ENCODE results near the gene GALT. TPM values are rescaled to one million over a fixed set of nuclear protein-coding genes. Genes with fewer than 3 reads are reported as not detected.
"Not testable (repeated sequence)": the region's sequence is repeated elsewhere in the genome, so short reads cannot be mapped to it uniquely, and the experiment has no call there.

GALT gene
- total RNA-seq, 2 experiments from 2014 or later, result 45.1 to 53.9 TPM

- Mint-ChIP-seq H3K36me3 (ENCODE audit: low read depth) (peaks cover 21% of the 10 kb centered on the region), H3K27ac (peak overlapping the region; percentile 87), H3K27me3 (no peaks in the 10 kb centered on the region), H3K4me1 (peaks cover 40% of the 10 kb centered on the region), H3K4me3 (peak overlapping the region; percentile 84), H3K9me3 (ENCODE audit: low read depth) (no peaks in the 10 kb centered on the region)
- ATAC-seq, result peak; percentile 2
- intact Hi-C loops (cut with DNase I, micrococcal nuclease), result loop anchor here (1.0 to 10.0 kb wide), 10 partner anchors 9 to 1178 kb away; partner anchors contain the start of genes DNAI1 (in 2 of the 2), FAM219A (in 2 of the 2), DCTN3 (in 1 of the 2) and GALT (in 1 of the 2)
- CTCF ChIA-PET, result interaction anchor here (0.8 to 8.3 kb wide), 12 partner anchors 10 to 233 kb away, joined by 3 to 131 read pairs (median 8); partner anchors contain the start of genes DCTN3, GALT, IL11RA and RPP25L
- POLR2A ChIA-PET, result interaction anchor here (0.5 to 3.4 kb wide), 5 partner anchors 10 to 28 kb away, joined by 3 to 16 read pairs (median 3); partner anchors contain the start of genes DCTN3 and GALT
- DNase-seq, result peak; percentile 41
Observed at GRCh38 chr9:34636791-34637355, 9.6 kb upstream of the GALT start.

GRCh38 chr9:34637356-34638137 is 8.9 kb upstream of the GALT start, which contains the start of gene SIGMAR1:
Gene SIGMAR1 (minus strand): TSS chr9:34637787. CDS start chr9:34637697, 90 bp downstream.
- POLR2A ChIA-PET, result interaction anchor here (0.5 to 3.4 kb wide), 10 partner anchors 9 to 179 kb away, joined by 3 to 16 read pairs (median 3); partner anchors contain the start of genes DCTN3, DNAI1, FAM219A and GALT
- peak; percentile 94 for ATAC-seq
- intact Hi-C loops (cut with DNase I, micrococcal nuclease), result loop anchor here (1.0 to 10.0 kb wide), 10 partner anchors 9 to 1177 kb away; partner anchors contain the start of genes DNAI1 (in 2 of the 2), FAM219A (in 2 of the 2), GALT (in 2 of the 2) and DCTN3 (in 1 of the 2)
- Mint-ChIP-seq H3K27me3 (no peaks in the 10 kb centered on the region), H3K4me1 (peaks cover 40% of the 10 kb centered on the region), H3K27ac (peak within 1 kb of the TSS; percentile 92), H3K36me3 (ENCODE audit: low read depth) (peaks cover 21% of the 10 kb centered on the region), H3K9me3 (ENCODE audit: low read depth) (no peaks in the 10 kb centered on the region), H3K4me3 (peak within 1 kb of the TSS; percentile 84)
- peak; percentile 96 for DNase-seq
- CTCF ChIA-PET, result interaction anchor here (0.6 to 8.3 kb wide), 18 partner anchors 10 to 375 kb away, joined by 3 to 131 read pairs (median 5); partner anchors contain the start of genes DCTN3, GALT, IL11RA and RPP25L

- Mint-ChIP-seq H3K4me1 (peaks cover 40% of the 10 kb centered on the region), H3K9me3 (ENCODE audit: low read depth) (no peaks in the 10 kb centered on the region), H3K27me3 (no peaks in the 10 kb centered on the region), H3K4me3 (peak overlapping the region; percentile 84), H3K36me3 (ENCODE audit: low read depth) (peaks cover 21% of the 10 kb centered on the region), H3K27ac (peak overlapping the region; percentile 92)
- DNase-seq, result peak; percentile 18
- intact Hi-C loops (cut with DNase I, micrococcal nuclease), result loop anchor here (1.0 to 10.0 kb wide), 4 partner anchors 8 to 1177 kb away; partner anchors contain the start of genes DNAI1 (in 1 of the 2), FAM219A (in 1 of the 2), GALT (in 1 of the 2) and HINT2 (in 1 of the 2)
- ChIA-PET POLR2A (interaction anchor here (0.6 to 3.4 kb wide), 5 partner anchors 8 to 592 kb away, joined by 3 to 16 read pairs (median 4); partner anchors contain the start of genes DCTN3, DNAI1, FAM219A and GALT), CTCF (interaction anchor here (0.6 to 8.3 kb wide), 15 partner anchors 9 to 375 kb away, joined by 3 to 131 read pairs (median 4); partner anchors contain the start of genes DCTN3, GALT, IL11RA and RPP25L)
- ATAC-seq, result no peak
Observed at GRCh38 chr9:34638138-34638445, 8.4 kb upstream of the GALT start.

- peaks cover 21% of the 10 kb centered on the region for H3K36me3 Mint-ChIP-seq (ENCODE audit: low read depth)
- POLR2A ChIA-PET, result interaction anchor here (3.4 kb wide), 1 partner anchor 7 kb away, joined by 16 read pairs; the partner anchor contains the start of gene GALT
- CTCF ChIA-PET, result interaction anchor here (1.5 to 8.3 kb wide), 3 partner anchors 8 to 60 kb away, joined by 6 to 131 read pairs (median 13); partner anchors contain the start of genes GALT and IL11RA
- DNase-seq; H3K27ac Mint-ChIP-seq; H3K9me3 Mint-ChIP-seq (ENCODE audit: low read depth); ATAC-seq; H3K4me3 Mint-ChIP-seq; H3K27me3 Mint-ChIP-seq: not testable (repeated sequence)
- H3K4me1 Mint-ChIP-seq, result peaks cover 36% of the 10 kb centered on the region
- intact Hi-C loops (cut with DNase I, micrococcal nuclease), result loop anchor here in 1 of 2 experiments (5.0 to 10.0 kb wide), 3 partner anchors 182 to 1175 kb away; partner anchors contain the start of genes DNAI1, FAM219A, HINT2 and SPAG8
Observed at GRCh38 chr9:34639322-34639721, 7.2 kb upstream of the GALT start.

GRCh38 chr9:34642679-34643078 is 3.8 kb upstream of the GALT start:
- CTCF ChIA-PET, result interaction anchor here (1.0 to 10.8 kb wide), 4 partner anchors 8 to 60 kb away, joined by 3 to 131 read pairs (median 4); partner anchors contain the start of gene SIGMAR1
- no peaks in the 10 kb centered on the region for H3K9me3 Mint-ChIP-seq (ENCODE audit: low read depth)
- no peak for DNase-seq
- H3K36me3 Mint-ChIP-seq (ENCODE audit: low read depth), result peaks cover 5% of the 10 kb centered on the region
- intact Hi-C loops (cut with DNase I, micrococcal nuclease), result no loop called here
- H3K4me1 Mint-ChIP-seq, result peaks cover 29% of the 10 kb centered on the region
- no peaks in the 10 kb centered on the region for H3K27me3 Mint-ChIP-seq
- POLR2A ChIA-PET, result no interaction called here
- H3K4me3 Mint-ChIP-seq, result no peak overlapping the region
- ATAC-seq, result no peak
- H3K27ac Mint-ChIP-seq, result no peak overlapping the region

- intact Hi-C loops (cut with DNase I, micrococcal nuclease), result loop anchor here (5.0 kb wide), 2 partner anchors 33 to 342 kb away; partner anchors contain the start of genes DNAJB5 (in 1 of the 2) and RPP25L (in 1 of the 2)
- ATAC-seq, result no peak
- H3K9me3 Mint-ChIP-seq (ENCODE audit: low read depth), result no peaks in the 10 kb centered on the region
- ChIA-PET CTCF (interaction anchor here (0.7 to 10.8 kb wide), 10 partner anchors 10 to 831 kb away, joined by 3 to 131 read pairs (median 4); partner anchors contain the start of gene SIGMAR1), POLR2A (no interaction called here)
- DNase-seq, result no peak
- H3K4me1 Mint-ChIP-seq, result peaks cover 28% of the 10 kb centered on the region
- no peaks in the 10 kb centered on the region for H3K27me3 Mint-ChIP-seq
- H3K27ac Mint-ChIP-seq, result no peak overlapping the region
- peaks cover 25% of the 10 kb centered on the region for H3K36me3 Mint-ChIP-seq (ENCODE audit: low read depth)
- H3K4me3 Mint-ChIP-seq, result no peak overlapping the region
Observed at GRCh38 chr9:34644766-34645314, 1.6 kb upstream of the GALT start.

GRCh38 chr9:34647084-34647403 is 569 bp downstream of the GALT start:
- Mint-ChIP-seq H3K9me3 (ENCODE audit: low read depth) (no peaks in the 10 kb centered on the region), H3K27ac (peak overlapping the region; percentile 89), H3K36me3 (ENCODE audit: low read depth) (peaks cover 25% of the 10 kb centered on the region), H3K4me1 (peaks cover 29% of the 10 kb centered on the region), H3K4me3 (peak overlapping the region; percentile 91), H3K27me3 (no peaks in the 10 kb centered on the region)
- POLR2A ChIA-PET, result interaction anchor here (1.0 to 1.5 kb wide), 2 partner anchors 9 to 468 kb away, joined by 3 to 16 read pairs; partner anchors contain the start of genes ATOSB and SIGMAR1
- DNase-seq, result no peak
- CTCF ChIA-PET, result interaction anchor here (1.1 to 10.8 kb wide), 13 partner anchors 10 to 243 kb away, joined by 3 to 131 read pairs (median 8); partner anchors contain the start of genes ARID3C, CCL27, DCTN3 and SIGMAR1
- ATAC-seq, result no peak
- intact Hi-C loops (cut with DNase I, micrococcal nuclease), result loop anchor here (2.0 to 5.0 kb wide), 4 partner anchors 26 to 340 kb away; partner anchors contain the start of genes DCTN3 (in 1 of the 2), DNAJB5 (in 1 of the 2) and RPP25L (in 1 of the 2)

- ATAC-seq, result no peak
- peaks cover 35% of the 10 kb centered on the region for H3K4me1 Mint-ChIP-seq
- H3K4me3 Mint-ChIP-seq, result peak overlapping the region; percentile 91
- ChIA-PET POLR2A (no interaction called here), CTCF (interaction anchor here (0.9 to 10.8 kb wide), 8 partner anchors 9 to 244 kb away, joined by 3 to 131 read pairs (median 5); partner anchors contain the start of genes CCL27 and SIGMAR1)
- peaks cover 25% of the 10 kb centered on the region for H3K36me3 Mint-ChIP-seq (ENCODE audit: low read depth)
- peak overlapping the region; percentile 89 for H3K27ac Mint-ChIP-seq
- H3K9me3 Mint-ChIP-seq (ENCODE audit: low read depth), result no peaks in the 10 kb centered on the region
- intact Hi-C loops (cut with DNase I, micrococcal nuclease), result loop anchor here (2.0 to 5.0 kb wide), 4 partner anchors 27 to 340 kb away; partner anchors contain the start of genes DCTN3 (in 1 of the 2), DNAJB5 (in 1 of the 2) and RPP25L (in 1 of the 2)
- H3K27me3 Mint-ChIP-seq, result no peaks in the 10 kb centered on the region
- DNase-seq, result peak; percentile 41
Observed at GRCh38 chr9:34647651-34648050, 1.2 kb downstream of the GALT start.

- peaks cover 41% of the 10 kb centered on the region for H3K4me1 Mint-ChIP-seq
- H3K27me3 Mint-ChIP-seq, result no peaks in the 10 kb centered on the region
- H3K27ac Mint-ChIP-seq, result no peak overlapping the region
- ATAC-seq, result no peak
- peaks cover 25% of the 10 kb centered on the region for H3K36me3 Mint-ChIP-seq (ENCODE audit: low read depth)
- no peaks in the 10 kb centered on the region for H3K9me3 Mint-ChIP-seq (ENCODE audit: low read depth)
- DNase-seq, result no peak
- ChIA-PET CTCF (interaction anchor here (0.6 to 10.8 kb wide), 4 partner anchors 14 to 53 kb away, joined by 3 to 131 read pairs (median 5); partner anchors contain the start of gene SIGMAR1), POLR2A (interaction anchor here (1.2 kb wide), 1 partner anchor 11 kb away, joined by 3 read pairs; no protein-coding TSS in a partner anchor)
- H3K4me3 Mint-ChIP-seq, result peak overlapping the region; percentile 4
- intact Hi-C loops (cut with DNase I, micrococcal nuclease), result loop anchor here (5.0 kb wide), 2 partner anchors 36 to 339 kb away; partner anchors contain the start of genes DNAJB5 (in 1 of the 2) and RPP25L (in 1 of the 2)
Observed at GRCh38 chr9:34648673-34649072, 2.2 kb downstream of the GALT start.

GRCh38 chr9:34650816-34651215 is 4.3 kb downstream of the GALT start:
- no peaks in the 10 kb centered on the region for H3K9me3 Mint-ChIP-seq (ENCODE audit: low read depth)
- CTCF ChIA-PET, result interaction anchor here (0.7 to 10.8 kb wide), 4 partner anchors 13 to 202 kb away, joined by 3 to 131 read pairs (median 4); partner anchors contain the start of gene SIGMAR1
- POLR2A ChIA-PET, result interaction anchor here (0.7 kb wide), 1 partner anchor 14 kb away, joined by 3 read pairs; no protein-coding TSS in a partner anchor
- DNase-seq, result no peak
- peaks cover 25% of the 10 kb centered on the region for H3K36me3 Mint-ChIP-seq (ENCODE audit: low read depth)
- ATAC-seq, result no peak
- H3K27ac Mint-ChIP-seq, result peak overlapping the region; percentile 16
- H3K4me3 Mint-ChIP-seq, result no peak overlapping the region
- H3K4me1 Mint-ChIP-seq, result peaks cover 43% of the 10 kb centered on the region
- no peaks in the 10 kb centered on the region for H3K27me3 Mint-ChIP-seq
- intact Hi-C loops (cut with DNase I, micrococcal nuclease), result no loop called here

Measured in activated CD4-positive, alpha-beta T cell treated with anti-CD3 and anti-CD28 coated beads for 36 hours (primary cell).